HUES6 (cell line): ENCODE measurements around the gene POLR1E.

ENCODE experiments used
- H3K27ac ChIP-seq: 2 replicates; pipeline ENCODE4 v1.7.0; 2013; ENCODE audit warnings: low read depth, mild to moderate bottlenecking, low read length, inconsistent platforms
- H3K27me3 ChIP-seq: 2 replicates; pipeline ENCODE4 v1.6.1; 2013; ENCODE audit warnings: low read length; ENCODE audit not compliant: control insufficient read depth, insufficient read depth
- H3K36me3 ChIP-seq: 2 replicates; pipeline ENCODE4 v1.6.1; 2013; ENCODE audit warnings: low read length; ENCODE audit not compliant: control insufficient read depth, insufficient read depth
- H3K4me1 ChIP-seq: 2 replicates; pipeline ENCODE4 v1.6.1; 2013; ENCODE audit warnings: low read length; ENCODE audit not compliant: control insufficient read depth, insufficient read depth
- H3K4me3 ChIP-seq: 2 replicates; pipeline ENCODE4 v1.5.1; 2013; ENCODE audit warnings: low read depth, low read length
- H3K9ac ChIP-seq: one replicate; pipeline ENCODE4 v1.6.1; 2013; ENCODE audit warnings: mild to moderate bottlenecking, low read length
- H3K9me3 ChIP-seq: 2 replicates; pipeline ENCODE4 v1.6.1; 2013; ENCODE audit warnings: low read depth, low read length; ENCODE audit not compliant: control insufficient read depth, insufficient read depth

POLR1E gene

DNA sequence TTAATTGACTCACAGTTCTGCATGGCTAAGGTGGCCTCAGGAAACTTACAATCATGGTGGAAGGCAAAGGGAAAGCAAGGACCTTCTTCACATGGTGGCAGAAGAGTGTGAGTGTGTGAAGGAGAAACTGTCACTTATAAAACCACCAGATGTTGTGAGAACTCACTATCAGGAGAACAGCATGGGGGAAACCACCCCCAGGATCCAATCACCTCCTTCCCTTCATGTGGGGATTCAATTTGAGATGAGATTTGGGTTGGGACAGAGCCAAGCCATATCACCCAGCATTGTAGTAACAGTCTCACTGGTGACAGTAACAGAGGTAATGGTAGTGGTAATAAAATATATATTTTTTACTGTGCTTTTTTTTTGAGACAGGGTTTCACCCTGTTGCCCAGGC lies 38.6 kb upstream of the POLR1E start:
- Histone ChIP-seq H3K36me3 (peaks cover 10% of the 10 kb centered on the region), H3K4me1 (peaks cover 7% of the 10 kb centered on the region; the same call in 1 of the 2 replicates), H3K4me3 (no peak overlapping the region), H3K9ac (no peak overlapping the region), H3K27me3 (no peaks in the 10 kb centered on the region), H3K27ac (no peak overlapping the region), H3K9me3 (no peaks in the 10 kb centered on the region)

DNA sequence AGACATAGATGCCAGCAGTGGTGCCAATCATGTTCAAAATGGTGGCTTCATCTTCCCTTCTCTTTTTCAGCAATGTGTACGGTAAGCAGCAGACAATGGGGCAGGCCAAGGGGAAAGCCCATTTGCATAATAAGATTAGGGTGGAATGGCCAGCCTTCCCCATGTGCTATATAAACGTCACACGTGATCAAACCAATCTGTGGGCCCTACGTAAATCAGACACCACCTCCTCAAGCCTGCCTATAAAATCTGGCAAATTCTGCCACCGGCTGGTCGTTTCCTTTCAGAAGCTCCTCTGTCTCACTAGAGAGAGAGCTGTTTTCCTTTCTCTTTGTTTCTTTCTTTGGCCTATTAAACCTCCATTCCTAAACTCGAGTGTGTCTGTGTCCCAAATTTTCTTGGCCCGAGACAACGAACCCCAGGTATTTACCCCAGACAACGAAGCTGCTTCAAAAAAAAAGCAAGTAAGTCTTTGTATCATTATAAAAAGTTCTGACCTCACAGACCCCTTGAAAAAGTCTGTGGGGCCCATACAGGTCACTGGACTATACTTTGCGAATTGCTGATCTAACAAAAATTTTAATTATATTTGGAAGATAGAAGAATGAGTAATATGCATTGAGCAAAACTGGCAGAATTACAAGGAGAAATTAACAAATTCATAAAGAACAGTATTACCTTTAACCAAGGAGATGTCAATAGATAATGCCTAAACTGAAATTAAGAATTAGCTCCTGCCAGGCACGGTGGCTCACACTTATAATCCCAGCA lies 35.7 kb upstream of the POLR1E start:
- Histone ChIP-seq H3K27ac (peak overlapping the region; percentile 22; the same call in 1 of the 2 replicates), H3K9me3 (no peaks in the 10 kb centered on the region), H3K4me3 (no peak overlapping the region), H3K9ac (no peak overlapping the region), H3K36me3 (peaks cover 2% of the 10 kb centered on the region; the same call in 1 of the 2 replicates), H3K4me1 (peaks cover 14% of the 10 kb centered on the region; the same call in 1 of the 2 replicates), H3K27me3 (no peaks in the 10 kb centered on the region)

DNA sequence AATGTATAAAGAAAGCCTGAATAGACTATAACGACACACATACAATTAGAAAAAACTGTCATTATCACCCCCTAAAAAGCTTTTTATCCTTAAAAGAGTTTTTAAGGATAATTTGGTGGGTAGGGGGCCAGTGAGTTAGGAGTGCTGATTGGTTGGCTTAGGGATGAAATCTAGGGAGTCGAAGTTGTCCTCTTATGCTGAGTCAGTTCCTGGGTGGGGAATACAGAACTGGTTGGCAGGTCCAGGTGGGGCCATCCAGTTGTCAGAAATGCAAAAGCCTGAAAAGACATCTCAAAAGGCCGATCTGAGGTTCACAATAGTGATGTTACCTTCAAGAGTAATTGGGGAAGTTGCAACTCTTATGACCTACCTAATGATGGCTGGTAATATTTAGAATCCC lies 34.1 kb upstream of the POLR1E start:
- Histone ChIP-seq H3K9ac (no peak overlapping the region), H3K27me3 (no peaks in the 10 kb centered on the region), H3K4me1 (peaks cover 14% of the 10 kb centered on the region; the same call in 1 of the 2 replicates), H3K9me3 (no peaks in the 10 kb centered on the region), H3K27ac (no peak overlapping the region), H3K36me3 (peaks cover 2% of the 10 kb centered on the region; the same call in 1 of the 2 replicates), H3K4me3 (no peak overlapping the region)

DNA sequence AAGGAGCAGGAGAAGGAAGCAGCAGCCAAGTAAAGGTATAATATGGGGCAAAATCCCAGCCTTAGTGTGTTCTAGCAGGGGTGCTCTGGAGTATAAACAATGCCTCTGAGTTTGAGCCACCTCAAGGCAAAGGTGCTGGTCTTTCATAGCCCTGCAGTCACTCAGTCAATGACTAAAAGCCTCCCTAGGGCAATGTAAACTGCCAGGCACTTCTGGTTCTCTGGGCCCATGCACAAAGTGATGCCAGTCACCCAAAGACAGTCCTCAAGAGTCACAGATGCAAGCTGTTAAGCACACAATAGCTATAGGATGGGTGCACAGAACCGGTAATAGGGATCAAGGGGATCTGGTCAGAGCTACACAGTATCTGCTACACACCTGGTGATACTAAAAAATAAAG lies 33.1 kb upstream of the POLR1E start:
- Histone ChIP-seq H3K4me1 (peaks cover 14% of the 10 kb centered on the region; the same call in 1 of the 2 replicates), H3K27me3 (no peaks in the 10 kb centered on the region), H3K36me3 (peaks cover 6% of the 10 kb centered on the region), H3K9ac (no peak overlapping the region), H3K27ac (no peak overlapping the region), H3K9me3 (no peaks in the 10 kb centered on the region), H3K4me3 (no peak overlapping the region)

DNA sequence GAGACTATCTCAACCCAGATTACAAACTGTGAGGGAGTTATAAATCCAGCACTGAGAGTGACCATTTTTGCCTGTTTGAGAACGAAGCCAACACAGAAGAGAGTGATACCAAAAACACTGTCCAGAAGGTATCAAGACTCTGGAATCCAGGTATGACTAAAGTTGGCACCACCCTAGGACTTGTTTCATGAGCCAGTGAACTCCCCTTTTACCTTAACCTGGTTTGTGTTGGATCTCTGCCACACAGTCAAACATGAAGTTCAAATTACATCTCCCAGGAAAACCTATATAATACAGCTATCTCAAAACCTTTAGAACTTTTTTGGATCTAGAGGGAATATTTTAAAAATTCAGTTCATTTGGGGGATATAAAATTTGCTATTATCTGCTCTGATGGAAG lies 31.9 kb upstream of the POLR1E start:
- H3K4me3 ChIP-seq, result no peak overlapping the region
- no peaks in the 10 kb centered on the region for H3K9me3 ChIP-seq
- peaks cover 14% of the 10 kb centered on the region; the same call in 1 of the 2 replicates for H3K4me1 ChIP-seq
- peaks cover 8% of the 10 kb centered on the region for H3K36me3 ChIP-seq
- no peaks in the 10 kb centered on the region for H3K27me3 ChIP-seq
- no peak overlapping the region for H3K9ac ChIP-seq
- H3K27ac ChIP-seq, result no peak overlapping the region

DNA sequence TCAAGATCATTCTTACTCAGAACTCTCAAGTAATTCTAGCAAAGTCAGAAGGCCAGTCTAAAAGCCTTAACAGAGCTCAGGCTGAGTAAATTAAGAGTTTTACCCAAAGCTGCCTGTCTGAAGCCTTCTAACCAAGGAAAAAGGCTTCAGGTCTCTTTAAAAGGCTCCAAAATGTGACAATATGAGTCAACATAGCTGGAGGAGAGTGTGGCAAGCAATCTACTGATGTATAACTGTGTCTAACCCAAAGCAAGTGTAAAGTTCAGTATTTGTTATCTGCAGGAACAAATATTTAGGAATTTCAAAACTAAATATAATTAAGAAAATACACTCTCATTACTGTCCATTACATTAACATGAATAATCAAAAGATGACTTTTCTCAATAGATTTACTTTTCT lies 31.5 kb upstream of the POLR1E start:
- no peaks in the 10 kb centered on the region for H3K9me3 ChIP-seq
- H3K9ac ChIP-seq, result no peak overlapping the region
- H3K36me3 ChIP-seq, result peaks cover 8% of the 10 kb centered on the region
- H3K27ac ChIP-seq, result no peak overlapping the region
- H3K27me3 ChIP-seq, result no peaks in the 10 kb centered on the region
- H3K4me3 ChIP-seq, result no peak overlapping the region
- peaks cover 14% of the 10 kb centered on the region; the same call in 1 of the 2 replicates for H3K4me1 ChIP-seq

DNA sequence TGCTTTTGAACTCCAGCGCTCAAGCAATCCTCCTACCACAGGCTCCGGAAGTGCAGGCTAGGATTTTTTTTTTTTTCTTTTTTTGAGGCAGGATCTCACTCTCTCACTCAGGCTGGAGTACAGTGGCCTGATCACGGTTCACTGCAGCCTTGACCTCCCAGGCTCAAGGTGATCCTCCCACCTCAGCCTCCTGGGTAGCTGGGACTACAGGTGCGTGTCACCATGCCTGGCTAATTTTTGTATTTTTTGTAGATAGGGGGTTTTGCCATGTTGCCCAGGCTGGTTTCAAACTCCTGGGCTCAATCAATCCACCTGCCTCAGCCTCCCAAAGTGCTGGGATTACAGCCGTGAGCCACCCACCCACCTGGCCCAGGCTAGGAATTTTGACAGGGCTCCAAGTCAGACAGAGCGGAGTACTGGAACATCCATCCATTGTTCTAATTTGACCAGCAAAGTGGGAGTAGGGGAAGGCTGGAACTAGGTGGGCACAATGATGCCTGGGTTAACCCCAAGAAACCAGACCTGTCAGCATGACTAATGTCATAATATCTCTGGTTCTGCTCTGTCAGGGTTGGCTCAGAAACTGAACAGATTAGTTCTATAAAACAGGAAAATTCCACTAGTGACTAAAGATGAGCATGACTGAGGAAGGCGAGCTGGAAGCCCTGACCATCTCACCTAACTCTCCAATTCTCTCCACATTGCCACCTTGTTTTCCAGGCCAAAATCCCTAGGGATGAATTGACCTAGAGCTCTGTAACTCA lies 29.7 kb upstream of the POLR1E start:
- Histone ChIP-seq H3K4me3 (no peak overlapping the region), H3K9me3 (no peaks in the 10 kb centered on the region), H3K9ac (no peak overlapping the region), H3K27ac (no peak overlapping the region), H3K4me1 (peaks cover 9% of the 10 kb centered on the region; the same call in 1 of the 2 replicates), H3K27me3 (no peaks in the 10 kb centered on the region), H3K36me3 (peaks cover 6% of the 10 kb centered on the region; the same call in 1 of the 2 replicates)

DNA sequence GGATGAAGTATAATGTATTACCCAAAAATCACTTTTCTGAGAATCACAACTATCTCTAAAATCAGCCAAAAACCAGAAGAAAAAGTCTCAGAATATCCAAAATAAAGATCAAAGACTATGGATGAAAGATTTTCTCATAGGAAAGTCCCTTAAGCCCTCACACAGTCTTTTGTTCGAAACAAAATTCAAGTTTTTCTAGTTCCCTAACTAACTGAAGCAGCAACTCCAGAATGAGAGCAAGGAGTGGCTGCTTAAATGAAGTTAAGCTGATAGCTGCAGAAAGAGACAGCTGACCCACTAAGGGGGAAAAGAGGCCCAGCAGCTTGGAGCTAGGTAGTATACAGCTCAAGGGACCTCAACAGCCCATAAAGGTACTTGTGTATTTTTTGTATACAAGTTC lies 28.9 kb upstream of the POLR1E start:
- peaks cover 9% of the 10 kb centered on the region; the same call in 1 of the 2 replicates for H3K4me1 ChIP-seq
- no peaks in the 10 kb centered on the region for H3K9me3 ChIP-seq
- no peaks in the 10 kb centered on the region for H3K27me3 ChIP-seq
- peaks cover 6% of the 10 kb centered on the region; the same call in 1 of the 2 replicates for H3K36me3 ChIP-seq
- H3K27ac ChIP-seq, result no peak overlapping the region
- no peak overlapping the region for H3K4me3 ChIP-seq
- H3K9ac ChIP-seq, result no peak overlapping the region

DNA sequence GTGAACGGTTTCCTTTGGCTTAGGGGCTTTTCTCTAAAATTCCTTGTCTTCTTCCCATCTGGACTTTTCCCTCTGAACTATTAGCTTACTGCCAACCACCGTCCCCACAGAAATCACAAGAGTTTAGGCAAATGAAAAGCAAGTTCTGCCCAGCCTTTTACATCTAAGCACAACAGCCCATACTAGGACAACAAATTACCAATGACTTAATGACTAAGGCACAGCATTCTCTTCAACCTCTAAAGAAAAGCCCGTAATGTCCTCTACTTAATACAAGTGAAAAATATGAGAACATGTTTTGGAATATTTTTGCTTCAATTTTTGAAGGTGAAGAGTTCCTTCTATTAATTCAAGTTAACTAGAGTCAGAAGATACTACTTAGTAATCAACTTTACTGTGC lies 21.7 kb upstream of the POLR1E start:
- Histone ChIP-seq H3K27ac (peak overlapping the region; percentile 79; the same call in 1 of the 2 replicates), H3K36me3 (no peaks in the 10 kb centered on the region), H3K4me3 (peak overlapping the region; percentile 77), H3K4me1 (peaks cover 8% of the 10 kb centered on the region), H3K9ac (peak overlapping the region; percentile 94), H3K27me3 (no peaks in the 10 kb centered on the region), H3K9me3 (no peaks in the 10 kb centered on the region)

DNA sequence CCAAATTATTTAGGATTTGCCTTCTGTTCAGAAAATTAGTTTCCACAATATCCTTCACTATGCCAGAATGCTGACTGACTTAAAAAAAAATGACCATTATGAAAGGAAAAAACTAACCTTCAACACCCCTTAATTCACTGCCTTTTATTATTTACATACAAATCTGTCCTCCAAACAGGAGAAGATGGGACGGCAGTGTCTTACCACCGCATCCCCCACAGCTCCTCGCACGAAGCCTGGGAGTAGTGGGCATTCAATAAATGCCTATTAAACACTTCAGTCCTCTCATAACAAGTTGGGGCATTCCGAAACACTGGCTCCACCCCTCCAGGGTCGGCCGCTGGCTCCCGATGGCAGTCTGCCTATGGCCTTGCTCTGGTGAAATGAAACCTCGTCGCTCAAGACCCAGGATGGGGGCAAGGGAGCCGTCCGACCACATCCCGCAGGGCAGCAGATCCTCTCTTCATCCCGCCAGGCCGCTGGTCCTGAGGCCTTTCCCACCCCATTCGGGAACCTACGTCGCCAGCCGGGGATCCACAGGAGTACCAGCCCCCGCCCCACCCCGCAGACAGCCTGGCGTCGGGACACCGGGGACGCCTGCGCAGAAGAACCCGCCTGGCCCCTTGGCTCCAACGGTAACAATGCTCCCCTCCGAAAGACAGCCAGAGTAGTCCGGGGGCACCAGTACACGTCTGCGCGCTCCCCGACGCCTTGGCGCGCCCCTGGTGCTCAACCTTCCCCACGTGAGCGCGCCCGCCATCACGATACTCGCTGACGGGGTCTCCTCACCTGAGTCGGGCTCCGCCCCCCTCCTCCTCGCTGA lies 21.1 kb upstream of the POLR1E start:
- peaks cover 8% of the 10 kb centered on the region for H3K4me1 ChIP-seq
- no peaks in the 10 kb centered on the region for H3K9me3 ChIP-seq
- H3K36me3 ChIP-seq, result no peaks in the 10 kb centered on the region
- peak overlapping the region; percentile 94 for H3K9ac ChIP-seq
- no peaks in the 10 kb centered on the region for H3K27me3 ChIP-seq
- peak overlapping the region; percentile 77 for H3K4me3 ChIP-seq
- H3K27ac ChIP-seq, result peak overlapping the region; percentile 79
